HG03457 (cell line): ENCODE results near the gene CHST3.

ENCODE experiments used
- ATAC-seq: cut with Tn5 transposase; IDR thresholded peaks from one replicate; pipeline ENCODE4 v1.9.1; 2021; ENCODE audit warnings: moderate number of reproducible peaks; ENCODE audit not compliant: unreplicated experiment

The CHST3 gene

DNA sequence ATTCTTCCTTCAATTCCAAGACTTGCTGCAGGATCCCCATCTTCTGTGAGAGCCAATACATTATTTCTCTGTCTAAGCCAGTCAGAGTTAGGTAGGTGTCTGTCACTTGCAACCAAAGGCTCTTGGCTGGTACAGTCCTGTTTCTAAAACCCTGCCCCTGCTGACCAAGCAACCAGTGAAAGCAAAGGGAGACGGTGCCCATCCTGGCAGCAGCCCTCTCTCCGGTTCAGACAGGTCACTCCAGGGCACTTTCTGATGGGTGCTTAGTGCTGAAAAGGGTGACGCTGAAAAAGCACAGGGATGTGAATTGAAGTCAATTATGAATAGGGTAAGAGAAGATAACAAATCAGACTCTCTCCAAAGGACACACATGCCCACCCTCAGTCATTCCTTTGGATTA is 86.7 kb downstream of the CHST3 start:
- no peak for ATAC-seq

GRCh38 chr10:72053690-72054089 is 89.5 kb downstream of the CHST3 start:
- no peak for ATAC-seq

DNA sequence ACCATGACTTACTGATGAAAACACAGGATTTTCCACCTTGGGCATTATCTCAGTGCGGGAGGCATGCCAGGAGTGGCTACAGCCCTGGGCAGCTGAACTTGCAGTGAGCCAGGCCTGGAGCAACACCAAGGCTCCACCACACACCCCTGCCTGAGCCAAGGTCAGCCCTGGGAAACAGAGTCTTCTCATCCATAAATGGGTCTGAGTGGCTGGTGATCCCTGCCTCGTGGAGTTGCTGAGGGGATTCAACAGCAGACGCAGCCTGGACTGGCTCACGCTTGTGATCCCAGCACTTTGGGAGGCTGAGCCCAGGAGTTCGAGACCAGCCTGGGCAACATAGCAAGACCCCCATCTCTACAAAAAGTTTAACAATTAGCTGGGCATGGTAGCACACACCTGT is 91.9 kb downstream of the CHST3 start:
- ATAC-seq = no peak

- ATAC-seq = no peak
Measured at GRCh38 chr10:72056932-72057751, 92.9 kb downstream of the CHST3 start.

DNA sequence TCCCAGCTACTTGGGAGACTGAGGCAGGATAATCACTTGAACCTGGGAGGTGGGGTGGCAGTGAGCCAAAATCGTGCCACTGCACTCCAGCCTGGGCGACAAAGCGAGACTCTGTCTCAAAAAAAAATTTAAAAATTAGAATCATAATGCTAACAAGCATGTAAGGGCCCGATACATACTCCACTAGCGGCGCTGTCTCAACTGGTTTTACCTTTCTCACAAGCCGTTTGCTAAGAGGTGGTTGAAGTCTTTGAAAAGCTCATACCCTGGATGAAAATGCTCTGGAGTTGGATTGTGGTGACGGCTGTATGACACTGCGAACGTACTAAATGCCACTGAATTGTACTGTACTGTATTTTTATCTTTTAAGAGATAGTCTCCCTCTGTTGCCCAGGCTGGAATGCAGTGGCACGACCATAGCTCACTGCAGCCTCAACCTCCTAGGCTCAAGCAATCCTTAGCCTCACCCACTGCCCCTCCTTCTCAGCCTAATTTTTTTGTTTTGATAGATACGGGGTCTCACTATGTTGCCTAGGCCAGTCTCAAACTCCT is 94.2 kb downstream of the CHST3 start:
- no peak for ATAC-seq

DNA sequence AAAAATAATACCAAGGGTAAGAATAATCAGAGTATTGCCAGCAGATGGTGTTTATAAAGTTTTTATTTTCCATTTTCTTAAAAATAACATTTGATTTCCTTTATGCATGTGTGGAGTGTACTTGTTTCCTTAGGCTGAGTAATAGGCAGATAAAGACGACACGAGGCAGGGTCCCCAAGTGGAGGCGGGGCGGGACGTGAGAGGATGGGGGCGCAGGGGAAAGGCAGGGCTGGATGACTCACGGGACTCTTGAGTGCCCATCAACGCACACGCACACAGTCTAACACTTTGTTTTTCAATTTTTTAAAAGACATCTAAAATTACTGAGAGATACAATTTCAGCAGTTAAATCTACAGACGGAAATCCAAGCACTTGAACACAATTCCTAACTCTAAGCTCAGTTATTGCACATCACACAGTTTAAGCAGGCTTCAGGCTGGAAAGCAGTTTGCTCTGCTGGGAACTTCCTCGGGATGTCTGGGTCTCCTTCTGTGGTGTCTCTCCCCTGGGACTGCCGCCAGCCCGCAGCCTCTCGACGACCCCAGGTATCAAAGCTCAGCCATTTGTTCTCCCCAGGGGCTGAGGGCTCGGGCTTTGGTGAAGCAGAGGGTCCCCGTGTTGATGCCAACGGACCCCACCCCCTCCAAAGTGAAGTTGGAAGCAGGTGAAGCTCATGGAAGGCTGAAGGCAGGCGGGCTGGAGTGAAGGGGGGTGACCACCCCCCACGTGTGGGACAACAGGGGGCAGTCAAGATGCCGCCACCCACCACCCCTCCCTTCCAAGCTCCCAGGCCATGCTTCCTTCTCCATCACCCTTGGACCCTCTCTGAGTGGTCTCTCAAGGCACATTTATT is 95.0 kb downstream of the CHST3 start:
- ATAC-seq = no peak

DNA sequence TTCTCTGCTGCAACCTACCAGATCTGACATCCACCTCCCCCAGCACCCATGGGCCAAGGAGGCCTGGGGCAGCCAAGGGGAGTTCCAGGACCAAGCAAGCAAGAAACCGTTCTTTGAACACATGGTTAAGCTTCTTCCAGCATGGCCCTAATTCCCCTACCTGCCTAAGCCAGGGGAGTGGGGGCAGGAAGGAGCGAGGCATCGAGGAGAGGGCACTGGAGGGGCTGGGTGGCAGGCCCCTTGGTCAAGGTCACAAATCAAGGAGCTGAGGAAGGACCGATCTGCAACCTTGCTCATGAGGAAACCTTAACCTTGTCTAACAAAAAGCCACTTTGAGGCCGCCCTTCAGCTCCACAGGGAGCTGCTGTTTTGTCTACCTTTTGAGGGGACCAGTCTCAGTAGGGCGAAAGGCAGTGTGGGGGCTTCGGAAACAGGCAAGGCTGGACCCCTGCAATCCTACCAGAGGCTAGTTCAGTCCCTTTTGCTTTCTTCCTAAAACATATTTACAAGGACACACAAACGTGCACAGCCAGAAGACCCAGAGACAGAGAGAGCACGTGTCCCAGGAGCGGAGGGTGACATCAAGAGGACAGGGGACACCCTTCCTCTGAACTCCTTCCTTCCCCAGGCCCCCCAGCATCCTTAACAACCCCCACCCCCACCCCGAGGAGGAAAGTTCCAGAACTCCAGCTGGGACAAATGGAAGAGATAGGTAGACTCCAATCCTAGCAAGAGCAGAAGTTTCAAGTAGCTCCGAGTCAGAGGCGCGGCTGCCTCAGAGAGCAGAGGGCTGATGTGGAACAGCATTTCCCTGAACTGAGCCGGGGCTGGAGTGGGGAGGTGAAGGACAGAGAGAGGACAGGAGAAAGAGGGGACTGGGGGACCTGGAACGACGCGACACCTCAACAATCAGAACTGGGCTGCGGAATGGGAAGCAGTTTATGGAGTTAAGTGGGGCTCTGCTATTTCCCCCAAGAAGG is 95.9 kb downstream of the CHST3 start:
- no peak for ATAC-seq

GRCh38 chr10:72061491-72061890 is 97.3 kb downstream of the CHST3 start:
- ATAC-seq = no peak

- no peak for ATAC-seq
Measured at GRCh38 chr10:72061930-72062329, 97.7 kb downstream of the CHST3 start.

DNA sequence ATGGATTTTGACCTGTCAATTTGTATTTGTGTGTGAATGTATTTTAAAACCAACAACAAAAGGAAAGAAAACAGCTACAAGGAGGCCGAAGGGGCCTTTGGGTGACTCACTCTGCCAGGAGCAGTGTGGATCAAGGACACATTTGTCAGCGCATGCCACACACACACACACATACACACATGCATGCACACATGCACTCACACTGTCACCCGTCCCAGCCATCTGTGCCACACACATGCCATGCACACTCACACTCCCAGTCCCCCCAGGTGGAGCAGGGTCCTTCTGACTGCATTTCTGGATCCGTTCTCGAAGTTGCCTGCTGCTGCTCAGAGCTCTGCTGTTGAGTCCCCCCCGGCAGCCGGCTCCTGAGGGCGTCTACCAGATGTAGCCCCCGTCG is 98.2 kb downstream of the CHST3 start:
- ATAC-seq = no peak
